Measurements from ENCODE around the gene CCDC187.

The CCDC187 gene

DNA sequence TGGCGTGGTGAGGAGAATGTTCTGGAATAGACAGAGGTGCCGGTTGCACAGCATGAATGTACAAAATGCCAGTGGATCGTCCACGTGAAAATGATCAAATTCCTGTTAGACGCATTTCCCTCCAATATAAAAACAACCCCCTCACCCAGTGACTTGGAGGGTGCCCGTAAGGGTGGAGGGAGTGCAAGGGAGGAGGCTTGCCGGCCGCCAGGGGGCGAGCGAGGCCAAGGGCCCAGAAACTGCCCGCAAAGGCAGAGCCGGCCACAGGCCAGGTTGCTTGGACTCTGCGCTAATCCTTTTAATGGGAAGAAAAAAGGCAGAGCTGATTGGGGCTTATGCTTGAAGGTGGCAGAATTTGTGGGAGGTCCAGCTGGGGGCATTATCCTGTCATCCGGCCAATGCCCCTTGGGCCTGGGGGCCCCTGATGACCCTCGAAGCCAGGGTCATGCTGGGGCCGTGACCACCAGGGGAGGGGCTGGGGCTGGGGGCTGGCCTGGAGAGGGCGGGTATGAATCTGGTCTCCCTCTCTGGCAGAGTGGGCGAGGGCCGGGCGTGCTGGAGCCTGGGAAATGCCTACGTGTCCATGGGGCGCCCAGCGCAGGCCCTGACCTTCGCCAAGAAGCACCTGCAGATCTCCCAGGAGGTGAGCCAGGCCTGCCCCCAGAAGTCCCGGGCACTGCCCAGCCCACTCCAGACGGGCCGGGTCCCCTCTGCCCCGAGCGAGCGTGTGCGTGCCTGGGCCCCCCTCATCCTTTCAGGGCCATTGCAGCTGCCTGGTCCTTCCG lies 35.5 kb upstream of the CCDC187 start:
- DNase-seq, result no peak

DNA sequence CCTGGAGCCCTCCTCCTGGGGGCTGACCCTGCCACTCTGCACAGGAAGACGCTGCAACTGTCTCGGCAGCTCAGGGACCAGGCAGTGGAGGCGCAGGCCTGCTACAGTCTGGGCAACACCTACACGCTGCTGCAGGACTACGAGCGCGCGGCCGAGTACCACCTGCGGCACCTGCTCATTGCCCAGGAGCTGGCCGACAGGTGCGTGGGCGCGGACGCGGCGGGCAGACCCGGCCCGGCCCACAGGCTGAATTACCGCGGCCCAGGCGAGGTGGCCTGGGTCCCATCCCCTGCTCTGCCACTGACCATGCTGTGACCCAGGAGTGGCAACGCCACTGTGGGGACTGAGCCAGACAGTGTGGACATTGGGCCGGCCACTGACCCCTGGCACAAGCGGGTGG lies 34.6 kb upstream of the CCDC187 start:
- DNase-seq, result no peak

DNA sequence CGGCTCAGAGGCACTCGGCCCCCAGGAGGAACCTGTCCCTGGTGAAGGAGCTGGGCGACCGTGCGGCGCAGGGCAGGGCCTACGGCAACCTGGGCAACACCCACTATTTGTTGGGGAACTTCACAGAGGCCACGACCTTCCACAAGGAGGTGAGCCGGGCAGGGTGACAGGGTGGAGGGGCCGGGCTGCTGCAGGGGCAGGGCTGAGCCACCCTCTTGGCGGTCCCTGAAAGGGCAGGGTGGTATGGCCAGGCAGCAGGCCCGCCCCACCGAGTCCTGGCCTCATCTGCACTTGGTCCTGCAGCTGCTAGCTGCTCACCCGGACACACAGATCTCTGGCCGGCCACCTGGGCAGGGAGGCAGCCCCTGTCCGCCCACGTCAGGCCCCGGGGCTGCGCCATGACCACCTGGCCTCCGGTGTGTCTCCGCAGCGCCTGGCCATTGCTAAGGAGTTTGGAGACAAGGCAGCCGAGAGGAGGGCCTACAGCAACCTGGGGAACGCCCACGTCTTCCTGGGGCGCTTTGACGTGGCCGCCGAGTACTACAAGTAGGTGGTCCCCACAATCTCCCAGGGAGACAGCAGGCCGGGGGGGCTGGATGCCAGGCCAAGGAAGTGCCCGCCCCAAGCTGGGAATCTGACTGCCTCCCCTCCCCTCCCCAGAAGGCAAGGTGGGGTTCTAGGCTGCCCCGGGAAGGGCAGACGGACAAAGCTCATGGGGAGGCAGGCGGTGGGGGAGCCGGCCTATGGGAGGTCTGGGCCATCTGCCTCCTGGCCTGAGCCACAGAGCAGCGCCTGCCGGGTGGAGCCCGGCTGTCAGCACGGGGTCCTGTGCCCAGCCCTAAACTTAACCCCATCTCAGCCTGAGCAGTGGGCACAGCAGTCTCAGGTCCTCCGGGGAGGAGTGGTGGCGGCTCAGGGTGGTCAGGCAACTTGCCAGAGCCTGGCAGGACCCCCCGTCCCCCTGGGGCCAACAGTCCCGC lies 33.8 kb upstream of the CCDC187 start:
- DNase-seq, result no peak

DNA sequence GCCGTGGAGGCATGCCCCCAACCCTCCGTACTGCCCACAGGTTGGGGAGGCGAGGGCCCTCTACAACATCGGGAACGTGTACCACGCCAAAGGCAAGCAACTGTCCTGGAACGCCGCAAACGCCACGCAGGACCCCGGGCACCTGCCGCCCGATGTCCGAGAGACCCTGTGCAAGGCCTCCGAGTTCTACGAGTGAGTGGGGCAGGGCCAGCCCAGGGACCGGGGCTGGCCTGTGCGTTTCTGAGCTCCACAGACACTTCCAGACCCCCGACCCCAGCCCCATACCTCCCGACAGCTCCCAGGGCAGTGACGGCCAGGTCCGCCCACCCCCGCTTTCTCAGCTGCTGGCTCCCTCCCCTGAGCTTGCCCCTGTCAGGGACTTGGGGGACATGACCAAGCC lies 33.0 kb upstream of the CCDC187 start:
- DNase-seq, result no peak

DNA sequence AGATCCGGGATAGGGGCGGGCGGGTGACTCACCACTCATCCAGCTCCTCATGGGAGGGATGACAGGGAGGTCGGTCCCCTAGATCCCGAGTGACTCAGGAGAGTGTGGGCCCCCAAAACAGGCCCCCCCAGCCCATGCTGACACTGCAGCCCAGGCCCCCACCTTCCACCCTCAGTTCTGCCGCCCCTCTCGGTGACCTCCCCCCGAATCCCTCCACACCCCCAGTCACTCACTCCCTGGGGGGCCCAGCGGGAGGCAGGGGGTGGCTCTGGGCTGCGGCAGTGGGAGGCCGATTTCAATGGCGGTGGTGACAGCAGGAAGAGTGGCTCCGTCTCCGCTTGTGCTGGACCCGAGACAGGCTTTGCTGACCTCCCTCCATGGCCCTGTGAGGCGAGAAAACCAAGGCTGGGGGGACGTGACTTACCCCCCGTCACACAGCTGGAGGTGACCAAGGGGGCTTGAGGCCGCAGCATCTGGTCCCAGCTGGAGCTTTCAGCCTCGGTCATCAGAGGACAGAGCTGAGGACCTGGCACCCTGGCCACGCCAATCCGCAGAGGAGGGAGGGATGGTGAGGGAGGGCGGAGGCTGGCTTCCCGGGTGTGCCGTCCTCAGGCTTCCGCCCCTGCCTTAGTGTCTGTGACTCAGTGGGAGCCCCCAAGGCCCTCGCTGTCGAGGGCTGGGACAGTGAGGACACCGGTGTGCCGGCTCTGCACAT lies 32.4 kb upstream of the CCDC187 start:
- no peak for DNase-seq

DNA sequence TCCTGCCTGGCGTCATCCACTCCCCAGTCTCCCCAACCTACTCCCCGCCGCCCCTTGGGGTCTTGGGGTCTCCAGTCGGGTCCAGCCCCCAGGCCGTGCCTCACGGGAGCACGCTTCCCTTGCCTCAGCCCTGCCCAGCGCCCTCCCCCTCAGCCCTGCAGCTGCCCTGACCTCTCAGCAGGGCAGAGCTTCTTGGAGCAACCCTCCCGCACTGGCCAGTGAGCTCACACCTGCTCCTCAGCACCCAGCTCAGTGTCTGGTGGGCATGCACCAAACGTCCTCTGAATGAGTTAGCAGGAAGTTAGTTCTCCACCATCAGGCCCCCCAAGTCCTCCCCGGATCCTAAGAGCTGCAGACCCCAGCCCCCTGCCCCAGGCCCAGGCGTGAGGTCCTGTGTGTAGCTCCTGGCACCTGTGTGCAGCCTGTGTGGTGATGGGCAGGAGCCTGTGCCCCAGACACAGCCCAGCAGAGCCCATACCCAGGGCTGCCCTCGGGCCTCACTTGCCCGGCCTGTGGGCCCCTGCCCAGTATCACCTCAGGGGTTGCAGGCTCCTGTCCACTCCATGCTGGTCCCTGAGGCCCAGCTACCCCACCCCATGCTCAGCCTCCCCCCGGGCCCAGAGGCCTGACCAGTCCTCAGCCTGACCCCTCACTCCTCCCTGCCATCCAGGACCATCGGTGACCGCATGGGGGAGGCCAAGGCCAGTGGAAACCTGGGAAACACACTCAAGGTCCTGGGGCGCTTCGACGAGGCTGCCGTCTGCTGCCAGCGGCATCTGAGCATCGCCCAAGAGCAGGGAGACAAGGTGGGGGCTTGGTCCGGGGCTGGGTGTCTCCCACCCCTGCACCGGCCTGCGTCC lies 31.6 kb upstream of the CCDC187 start:
- DNase-seq, result no peak

DNA sequence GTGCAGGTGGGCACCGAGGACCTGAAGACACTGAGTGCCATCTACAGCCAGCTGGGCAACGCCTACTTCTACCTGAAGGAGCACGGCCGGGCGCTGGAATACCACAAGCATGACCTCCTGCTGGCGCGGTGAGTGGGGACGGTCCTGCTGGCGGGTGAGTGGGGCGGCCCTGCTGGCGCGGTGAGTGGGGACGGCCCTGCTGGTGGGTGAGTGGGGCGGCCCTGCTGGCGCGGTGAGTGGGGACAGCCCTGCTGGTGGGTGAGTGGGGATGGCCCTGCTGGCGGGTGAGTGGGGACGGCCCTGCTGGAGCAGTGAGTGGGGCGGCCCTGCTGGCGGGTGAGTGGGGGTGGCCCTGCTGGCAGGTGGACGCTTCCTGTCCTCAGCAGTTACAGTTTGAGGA lies 30.6 kb upstream of the CCDC187 start:
- no peak for DNase-seq

DNA sequence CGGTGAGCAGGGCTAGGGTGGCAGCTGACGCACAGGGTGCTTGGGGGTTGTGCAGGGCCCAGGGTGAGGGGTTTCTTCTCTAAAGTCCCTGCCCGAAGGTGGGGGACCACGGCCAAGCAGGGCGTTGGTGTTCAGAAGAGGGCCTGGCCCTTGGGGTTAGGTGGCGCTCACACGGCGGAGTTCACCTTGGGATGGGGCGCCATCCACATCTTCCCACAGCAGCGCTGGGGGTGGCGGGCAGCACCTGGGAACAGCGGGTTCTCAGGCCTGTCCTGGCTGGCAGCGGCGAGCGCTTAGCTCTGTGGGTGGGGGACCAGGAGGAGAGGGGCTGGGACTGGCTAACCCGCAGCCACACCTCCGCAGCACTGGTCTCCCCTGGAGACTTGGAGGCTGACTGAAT lies 29.6 kb upstream of the CCDC187 start:
- no peak for DNase-seq

DNA sequence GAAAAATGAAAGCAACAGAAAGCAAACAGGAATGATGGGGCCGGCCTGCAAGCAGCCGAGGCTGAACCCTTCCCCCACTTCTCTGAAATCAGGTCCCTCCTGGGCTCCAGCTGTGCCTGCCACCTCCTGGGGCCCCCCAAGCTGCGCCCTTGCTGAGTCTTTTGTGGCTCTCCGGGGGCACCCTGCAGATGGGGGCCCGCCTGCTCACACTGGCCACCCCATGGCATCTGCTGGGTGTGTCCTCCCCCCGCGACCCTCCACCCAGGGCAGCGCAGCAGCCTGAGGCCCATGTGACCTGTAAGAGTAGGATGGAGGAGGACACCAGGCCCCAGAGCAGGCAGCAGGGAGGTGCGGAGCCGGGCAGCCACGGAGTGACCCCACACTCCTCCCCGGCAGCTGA lies 29.2 kb upstream of the CCDC187 start:
- DNase-seq, result no peak

DNA sequence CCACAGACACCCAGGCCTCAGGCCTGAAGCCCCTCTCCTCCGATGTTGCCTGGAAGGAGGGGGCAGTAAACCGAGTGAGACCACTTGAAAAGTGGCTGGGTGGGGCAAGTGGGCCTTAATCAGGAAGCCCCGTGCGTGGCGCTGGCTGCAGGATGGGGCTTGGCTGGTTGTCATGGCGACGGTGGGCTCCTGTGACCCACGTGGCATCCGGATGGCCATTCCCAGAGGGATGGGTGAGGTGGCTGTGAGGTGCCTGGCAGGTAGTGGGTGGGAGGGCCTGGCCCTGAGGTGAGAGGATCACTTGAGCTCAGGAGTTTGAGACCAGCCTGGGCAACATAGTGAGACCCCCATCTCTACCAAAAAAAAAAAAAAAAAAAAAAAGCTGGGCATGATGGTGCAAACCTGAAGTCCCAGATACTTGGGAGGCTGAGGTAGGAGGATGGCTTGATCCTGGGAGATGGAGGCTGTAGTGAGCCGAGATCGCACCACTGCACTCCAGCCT lies 28.6 kb upstream of the CCDC187 start:
- no peak for DNase-seq

DNA sequence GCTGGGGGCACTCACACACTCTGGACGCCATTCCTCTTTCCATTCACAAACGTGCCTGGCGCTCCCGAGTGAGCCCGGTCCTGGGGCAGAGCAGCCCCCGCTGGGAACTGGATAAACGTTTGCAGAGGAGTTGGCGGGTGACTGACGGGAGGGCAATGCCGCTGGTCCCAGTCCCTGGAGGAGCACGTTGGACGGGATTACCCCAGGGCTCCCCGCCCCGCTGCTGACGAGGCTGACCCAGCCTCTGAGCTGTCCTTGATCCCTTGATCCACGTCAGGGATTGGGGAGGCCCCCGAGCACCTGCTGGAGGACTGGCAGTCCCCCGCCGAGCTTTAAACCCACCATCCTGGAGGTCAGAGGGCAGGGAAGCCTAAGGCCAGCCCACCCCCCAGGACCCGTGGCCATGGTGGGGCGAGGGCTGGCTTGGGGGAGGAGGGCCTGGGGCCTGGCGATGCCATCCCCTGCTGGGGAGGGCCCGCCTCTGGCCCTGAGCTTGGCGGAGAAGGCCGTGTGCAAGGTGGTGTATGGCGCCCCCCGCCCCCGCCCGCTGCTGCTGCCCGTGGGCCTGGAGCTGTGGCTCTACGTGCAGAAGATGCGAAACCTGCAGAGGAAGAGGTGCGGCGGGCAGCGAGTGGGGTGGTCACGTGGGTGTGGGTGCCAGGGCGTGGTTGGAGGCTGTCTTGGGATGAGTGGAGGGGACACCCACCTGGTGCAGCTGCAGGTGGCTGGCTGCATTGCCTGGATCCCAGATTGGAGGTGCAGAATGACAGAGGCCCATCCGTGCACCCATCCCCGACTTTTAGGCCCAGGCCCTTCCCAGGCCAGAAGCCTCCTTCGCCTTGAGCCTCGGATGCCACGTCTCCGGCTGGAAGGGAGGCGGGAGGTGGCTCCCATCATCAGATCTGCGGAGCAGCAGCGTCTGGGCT lies 27.9 kb upstream of the CCDC187 start:
- no peak for DNase-seq

DNA sequence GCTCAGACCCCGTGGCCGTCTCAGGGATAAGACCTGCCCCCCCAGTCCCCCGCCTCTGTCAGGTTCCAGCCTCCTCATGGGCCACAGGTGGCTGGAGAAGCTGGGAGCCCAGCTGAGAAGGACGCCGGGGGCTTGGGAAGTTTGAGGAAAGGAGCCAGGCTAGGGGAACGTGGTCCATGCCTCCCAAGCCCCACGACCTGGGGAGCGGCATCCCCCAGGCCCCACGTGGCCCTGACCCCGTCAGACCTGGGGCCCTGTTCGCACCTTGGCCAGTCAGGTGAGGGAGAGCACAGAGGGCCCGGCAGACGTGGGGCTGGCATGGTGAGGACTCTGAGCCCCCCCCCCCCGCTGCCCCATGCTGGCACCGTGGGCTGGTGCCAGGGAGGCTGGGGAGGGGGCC lies 27.1 kb upstream of the CCDC187 start:
- no peak for DNase-seq

DNA sequence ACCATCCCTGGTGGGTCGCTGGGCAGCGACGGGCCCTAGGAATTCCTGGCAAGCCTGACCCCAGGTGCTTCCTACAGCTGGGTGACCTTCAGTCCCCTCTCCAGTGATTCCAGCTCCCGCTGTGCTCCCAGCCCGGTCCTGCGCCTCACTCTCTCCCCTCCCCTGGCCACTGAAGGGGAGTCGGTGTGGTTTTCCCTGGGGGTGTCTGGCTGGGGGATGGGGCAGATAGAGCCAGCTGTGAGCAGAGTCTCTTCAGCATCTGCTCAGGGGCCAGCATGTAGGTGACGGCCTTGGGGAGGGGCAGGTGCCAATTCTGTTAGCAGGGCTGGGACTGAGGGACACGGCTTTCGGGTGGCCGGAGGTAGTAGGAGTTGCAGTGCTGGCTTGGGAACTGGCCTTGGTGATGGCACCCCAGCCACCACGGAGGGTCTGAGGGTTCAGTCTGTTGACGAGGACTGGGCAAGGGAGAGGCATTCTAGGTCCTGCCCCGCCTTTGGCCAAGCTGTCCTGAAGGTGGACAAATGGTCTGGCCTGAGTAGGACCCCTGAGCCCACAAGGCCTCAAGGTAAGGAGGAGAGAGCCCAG lies 26.6 kb upstream of the CCDC187 start:
- DNase-seq, result no peak

DNA sequence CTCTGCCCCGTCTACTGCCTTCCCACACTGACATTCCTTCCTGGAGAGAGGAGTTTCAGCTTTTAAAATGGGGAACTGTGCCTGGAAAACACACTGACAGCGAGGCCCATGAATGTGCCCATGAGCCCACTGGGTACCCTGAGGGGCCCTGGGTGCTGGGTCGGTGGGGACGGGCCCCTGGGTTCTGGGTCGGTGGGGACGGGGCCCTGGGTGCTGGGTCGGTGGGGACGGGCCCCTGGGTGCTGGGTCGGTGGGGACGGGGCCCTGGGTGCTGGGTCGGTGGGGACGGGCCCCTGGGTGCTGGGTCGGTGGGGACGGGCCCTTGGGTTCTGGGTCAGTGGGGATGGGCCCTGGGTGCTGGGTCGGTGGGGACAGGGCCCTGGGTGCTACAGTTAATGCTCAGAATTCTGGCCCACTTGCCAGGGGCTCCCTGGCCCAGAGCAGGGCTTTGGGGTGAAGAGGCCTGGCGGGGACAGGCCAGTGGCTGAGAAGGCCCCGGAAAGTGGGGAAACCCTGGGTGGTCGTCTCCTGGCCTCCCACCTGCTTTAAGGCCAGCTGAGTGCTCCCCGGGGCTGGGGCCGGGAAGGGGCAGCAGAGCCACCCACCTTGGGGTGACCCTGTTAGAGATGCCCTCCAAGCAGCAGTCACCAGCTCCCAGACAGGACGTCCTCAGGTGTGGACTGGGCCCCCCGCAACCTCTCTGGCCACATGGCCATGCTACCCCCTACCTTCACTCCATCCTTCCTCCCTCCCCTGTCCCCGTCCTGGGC lies 25.9 kb upstream of the CCDC187 start:
- DNase-seq, result no peak

DNA sequence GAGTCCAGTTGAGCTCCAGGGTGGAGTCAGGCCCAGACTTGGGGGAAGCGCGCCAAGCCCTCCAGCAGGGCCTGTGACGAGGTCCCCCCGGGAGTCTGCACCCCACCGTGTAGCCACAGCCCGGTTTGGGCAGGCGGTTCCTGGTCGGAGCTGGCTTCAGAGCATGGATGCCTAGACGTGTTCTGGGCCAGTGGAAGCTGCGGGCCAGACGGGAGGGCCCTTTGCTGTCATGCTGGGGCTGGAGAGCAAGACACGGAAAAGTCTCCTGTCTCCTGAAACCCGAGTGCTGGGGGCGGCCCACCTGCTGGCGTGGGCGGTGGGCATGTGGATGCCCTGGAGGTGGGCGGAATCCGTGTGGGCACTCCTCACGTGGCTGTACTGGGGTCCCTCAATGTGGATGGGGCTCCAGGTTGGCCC lies 25.3 kb upstream of the CCDC187 start:
- no peak for DNase-seq

DNA sequence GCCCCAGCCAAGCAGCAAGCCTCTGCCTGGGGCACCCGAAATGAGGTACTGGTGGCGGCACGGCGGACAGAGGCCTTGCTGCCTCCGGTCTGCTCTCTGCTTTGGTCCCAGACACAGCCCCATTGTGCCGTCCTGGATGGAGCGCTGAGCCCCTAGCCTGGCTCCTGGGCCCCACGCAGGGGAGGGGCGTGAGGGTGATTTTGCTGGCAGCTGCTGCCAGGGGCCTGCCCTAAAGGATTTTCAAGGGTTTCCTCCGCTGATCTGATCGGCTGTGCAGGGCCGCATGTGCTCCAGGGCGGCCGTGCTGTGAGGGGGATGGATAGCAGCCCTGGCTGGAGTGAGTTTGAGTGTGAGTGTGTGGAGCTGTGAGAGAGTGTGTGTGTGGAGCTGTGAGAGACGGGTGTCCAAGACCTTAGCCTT lies 24.7 kb upstream of the CCDC187 start:
- DNase-seq, result no peak

DNA sequence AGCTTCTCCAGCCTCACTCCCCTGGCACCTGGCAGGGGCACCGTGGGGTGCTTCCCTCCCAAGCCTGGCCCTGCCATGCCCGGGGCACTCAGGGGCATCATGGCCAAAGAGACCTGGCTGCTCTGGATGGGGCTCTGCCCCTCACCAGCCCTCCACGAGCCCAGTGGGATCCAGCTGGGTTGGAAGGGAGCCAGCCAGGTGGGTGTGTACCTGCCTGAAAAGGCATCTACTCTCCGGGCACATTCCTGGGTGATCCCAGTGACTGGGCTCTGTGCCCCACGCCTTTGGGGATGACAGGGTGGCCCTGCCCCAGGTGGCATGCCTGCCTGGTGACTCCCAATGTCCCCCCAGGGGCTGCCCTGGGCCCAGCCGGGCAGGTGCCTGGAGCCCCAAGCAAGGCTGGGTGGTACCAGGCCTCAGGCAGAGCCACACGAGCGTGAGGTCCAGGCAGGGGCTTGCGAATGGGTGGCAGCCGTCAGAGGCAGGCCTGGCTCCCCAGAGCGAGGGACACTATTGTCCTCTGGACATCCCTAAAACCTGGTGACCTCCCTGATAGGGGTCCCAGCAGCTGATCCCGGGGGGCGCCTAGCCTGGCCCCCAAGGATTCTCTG lies 24.2 kb upstream of the CCDC187 start:
- DNase-seq, result no peak

DNA sequence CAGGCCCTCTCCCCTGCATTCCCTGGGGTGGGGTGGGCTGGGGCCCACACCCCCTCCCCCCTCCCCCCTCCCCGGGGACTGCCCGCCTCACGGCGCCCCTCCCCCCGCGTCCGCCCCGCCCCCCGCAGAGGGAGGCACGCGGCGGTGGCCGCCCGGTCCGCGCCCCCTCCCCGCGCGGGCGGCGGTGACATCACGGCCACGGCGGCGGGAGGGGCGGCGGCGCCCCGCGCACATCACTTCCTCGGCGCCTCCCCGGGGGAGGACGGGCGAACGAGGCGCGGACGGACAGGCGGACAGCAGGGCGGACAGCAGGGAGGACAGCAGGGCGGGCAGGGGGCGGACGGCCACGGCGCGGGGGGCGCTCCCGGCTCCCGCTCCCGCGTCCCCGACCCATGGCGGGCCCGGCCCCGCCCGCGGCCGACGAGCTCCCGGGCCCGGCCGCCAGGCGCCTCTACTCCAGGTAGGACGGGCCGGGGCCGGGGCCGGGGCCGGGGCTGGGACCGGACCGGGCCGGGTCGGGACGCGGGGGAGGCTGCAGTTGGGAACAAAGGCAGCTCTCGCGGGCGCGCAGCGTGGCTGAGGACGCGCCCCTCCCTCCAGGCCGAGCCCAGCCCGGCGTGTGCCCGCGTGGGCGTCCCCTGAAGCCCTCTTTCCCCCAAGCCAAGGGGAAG lies 23.5 kb upstream of the CCDC187 start, which contains the start of gene GPSM1:
Gene GPSM1 (plus strand): TSS at position 236 of the 671 bp plus-strand sequence. CDS start 157 bp downstream, at position 393.
- DNase-seq, result no peak

All from cortex of kidney (tissue), 1 donor.